H9 (cell line): ENCODE measurements around the gene DCAF5. TPM values are rescaled to one million over a fixed set of nuclear protein-coding genes. Genes with fewer than 3 reads are reported as not detected.

ENCODE experiments used
- DNase-seq: peaks from one replicate; pipeline ENCODE4 v3.0.0-alpha.2; 2017
- H2AFZ ChIP-seq: one replicate; pipeline ENCODE4 v1.6.1; 2013; ENCODE audit warnings: mild to moderate bottlenecking, low read length, control low read depth, moderate library complexity
- H2AK5ac ChIP-seq: 2 replicates; pipeline ENCODE4 v1.6.1; 2013; ENCODE audit warnings: low read length, control low read depth, mixed read lengths; ENCODE audit not compliant: insufficient read length
- H2BK120ac ChIP-seq: one replicate; pipeline ENCODE4 v1.6.1; 2013; ENCODE audit warnings: low read depth, mild to moderate bottlenecking, low read length, control low read depth, inconsistent platforms; ENCODE audit not compliant: poor library complexity, severe bottlenecking
- H2BK12ac ChIP-seq: 2 replicates; pipeline ENCODE4 v1.6.1; 2013; ENCODE audit warnings: low read length, control low read depth, mixed read lengths, low read depth; ENCODE audit not compliant: insufficient read length
- H2BK15ac ChIP-seq: 2 replicates; pipeline ENCODE4 v1.6.1; 2013; ENCODE audit warnings: low read depth, low read length, control low read depth
- H2BK20ac ChIP-seq: one replicate; pipeline ENCODE4 v1.6.1; 2013; ENCODE audit warnings: low read depth, mild to moderate bottlenecking, low read length, control low read depth, inconsistent platforms; ENCODE audit not compliant: poor library complexity, severe bottlenecking
- H2BK5ac ChIP-seq: 2 replicates; pipeline ENCODE4 v1.6.1; 2013; ENCODE audit warnings: low read length, control low read depth, mixed read lengths; ENCODE audit not compliant: insufficient read length
- H3K14ac ChIP-seq: 2 replicates; pipeline ENCODE4 v1.6.1; 2013; ENCODE audit warnings: low read length, control low read depth; ENCODE audit not compliant: insufficient read depth
- H3K18ac ChIP-seq: 2 replicates; pipeline ENCODE4 v1.6.1; 2013; ENCODE audit warnings: low read depth, mild to moderate bottlenecking, mixed read lengths, low read length, control low read depth; ENCODE audit not compliant: insufficient read length
- H3K23ac ChIP-seq: 2 replicates; pipeline ENCODE4 v1.6.1; 2013; ENCODE audit warnings: low read length, control low read depth, mixed read lengths, low read depth; ENCODE audit not compliant: insufficient read length
- H3K23me2 ChIP-seq: 2 replicates; pipeline ENCODE4 v1.6.1; 2013; ENCODE audit warnings: low read depth, mild to moderate bottlenecking, mixed read lengths, low read length, control low read depth; ENCODE audit not compliant: insufficient read length, poor library complexity, severe bottlenecking
- H3K27ac ChIP-seq: 2 replicates; pipeline ENCODE4 v1.5.1; 2013; ENCODE audit warnings: low read length, control low read depth, mixed read lengths, low read depth; ENCODE audit not compliant: insufficient read length
- H3K27me3 ChIP-seq: 2 replicates; pipeline ENCODE4 v1.6.1; 2013; ENCODE audit warnings: low read length, control low read depth, inconsistent platforms; ENCODE audit not compliant: insufficient read depth
- H3K4ac ChIP-seq: 2 replicates; pipeline ENCODE4 v1.6.1; 2013; ENCODE audit warnings: low read depth, mild to moderate bottlenecking, control low read depth, inconsistent platforms, low read length, moderate library complexity
- H3K4me1 ChIP-seq: 2 replicates; pipeline ENCODE4 v1.6.1; 2013; ENCODE audit warnings: low read length, control low read depth, inconsistent platforms; ENCODE audit not compliant: insufficient read depth
- H3K4me2 ChIP-seq: 2 replicates; pipeline ENCODE4 v1.6.1; 2013; ENCODE audit warnings: low read length, control low read depth, mixed read lengths; ENCODE audit not compliant: insufficient read length, insufficient read depth
- H3K56ac ChIP-seq: 2 replicates; pipeline ENCODE4 v1.6.1; 2013; ENCODE audit warnings: low read depth, mild to moderate bottlenecking, mixed read lengths, low read length, control low read depth; ENCODE audit not compliant: insufficient read length
- H3K79me1 ChIP-seq: 2 replicates; pipeline ENCODE4 v1.6.1; 2013; ENCODE audit warnings: low read depth, mild to moderate bottlenecking, moderate library complexity, low read length, control low read depth, inconsistent platforms; ENCODE audit not compliant: insufficient read depth, poor library complexity, severe bottlenecking
- H3K79me2 ChIP-seq: 2 replicates; pipeline ENCODE4 v1.6.1; 2013; ENCODE audit warnings: low read length, control low read depth, inconsistent platforms; ENCODE audit not compliant: insufficient read depth
- H3K9ac ChIP-seq: 2 replicates; pipeline ENCODE4 v1.6.1; 2013; ENCODE audit warnings: low read length, control low read depth, mixed read lengths; ENCODE audit not compliant: insufficient read length; ENCODE audit errors: extremely low read depth
- H3K9me3 ChIP-seq: one replicate; pipeline ENCODE4 v1.6.1; 2013; ENCODE audit warnings: low read depth, low read length, inconsistent platforms; ENCODE audit not compliant: control insufficient read depth
- H3T11ph ChIP-seq: one replicate; pipeline ENCODE4 v1.6.1; 2013; ENCODE audit warnings: mild to moderate bottlenecking, low read length, control low read depth, inconsistent platforms
- H4K20me1 ChIP-seq: one replicate; pipeline ENCODE4 v1.6.1; 2013; ENCODE audit not compliant: control insufficient read depth, insufficient read length, insufficient read depth
- H4K5ac ChIP-seq: 2 replicates; pipeline ENCODE4 v1.6.1; 2013; ENCODE audit warnings: low read depth, mild to moderate bottlenecking, mixed read lengths, low read length, control low read depth; ENCODE audit not compliant: insufficient read length
- H4K8ac ChIP-seq: replicated peaks from 2 replicates; pipeline ENCODE4 v1.6.1; 2013; ENCODE audit warnings: low read length, control low read depth, mixed read lengths, low read depth; ENCODE audit not compliant: insufficient read length
- H4K91ac ChIP-seq: 2 replicates; pipeline ENCODE4 v1.6.1; 2013; ENCODE audit warnings: low read depth, mild to moderate bottlenecking, moderate library complexity, mixed read lengths, low read length, control low read depth; ENCODE audit not compliant: insufficient read length
- H3K27ac Mint-ChIP-seq, 3 experiments: 2 replicates in 2 of 3; 3 replicates in 1 of 3; pipeline ENCODE4 v1.8.0; 2020 to 2021; ENCODE audit warnings: mixed read lengths in 3 of 3, mild to moderate bottlenecking in 1 of 3, moderate library complexity in 1 of 3
- H3K27me3 Mint-ChIP-seq: 2 replicates; pipeline ENCODE4 v1.8.0; 2021; ENCODE audit warnings: low read depth, mild to moderate bottlenecking, moderate library complexity, mixed read lengths
- H3K36me3 Mint-ChIP-seq, 3 experiments: 2 replicates in 2 of 3; 3 replicates in 1 of 3; pipeline ENCODE4 v1.8.0; 2020 to 2021; ENCODE audit warnings: low read depth in 3 of 3, mixed read lengths in 3 of 3; ENCODE audit not compliant: insufficient read depth in 1 of 3
- H3K4me1 Mint-ChIP-seq, 2 experiments: 2 replicates each; pipeline ENCODE4 v1.8.0; 2020; ENCODE audit warnings: mixed read lengths in 2 of 2
- H3K4me3 Mint-ChIP-seq, 2 experiments: 2 replicates in 1 of 2; 3 replicates in 1 of 2; pipeline ENCODE4 v1.8.0; 2020 to 2021; ENCODE audit warnings: mild to moderate bottlenecking in 2 of 2, mixed read lengths in 2 of 2, moderate library complexity in 1 of 2
- H3K9me3 Mint-ChIP-seq, 2 experiments: 2 replicates in 1 of 2; 3 replicates in 1 of 2; pipeline ENCODE4 v1.8.0; 2020; ENCODE audit warnings: mild to moderate bottlenecking in 2 of 2, mixed read lengths in 2 of 2, moderate library complexity in 1 of 2
- CTCF ChIP-seq: fragments of 200-600 bp; sonication (generic); conservative IDR thresholded peaks from 3 replicates; pipeline ENCODE4 v1.8.0; 2021; ENCODE audit warnings: antibody characterized with exemption, mild to moderate bottlenecking
- WGBS: extraction: QIAGEN DNeasy Blood & Tissue Kit; methylation state at CpG from one replicate; pipeline ENCODE4 v1.1.7; 2013; ENCODE audit warnings: missing lambda C conversion rate, low lambda C conversion rate, mixed read lengths; ENCODE audit not compliant: insufficient read length; ENCODE audit errors: extremely low coverage; 5-methylcytosine and 5-hydroxymethylcytosine counted together
- total RNA-seq: library from RNA; stranded (reverse); gene quantifications from 2 replicates; pipeline ENCODE4 v1.2.1, GENCODE V29; 2021

DCAF5 gene
- total RNA-seq, 1 experiment from 2014 or later = 31.4 TPM

GRCh38 chr14:69004731-69005431, 148.0 kb downstream of the DCAF5 start:
- Histone ChIP-seq H4K8ac (no peak overlapping the region), H4K5ac (no peak overlapping the region), H2BK120ac (no peak overlapping the region), H2BK12ac (no peak overlapping the region), H2AK5ac (no peak overlapping the region), H4K91ac (no peak overlapping the region), H3K9ac (no peak overlapping the region), H3K27me3 (no peaks in the 10 kb centered on the region), H3K79me1 (no peaks in the 10 kb centered on the region), H3K56ac (no peak overlapping the region), H3K14ac (no peak overlapping the region), H3K23ac (no peak overlapping the region), H3K79me2 (no peaks in the 10 kb centered on the region), H3K4me2 (no peak overlapping the region), H2BK5ac (no peak overlapping the region), H3K23me2 (no peaks in the 10 kb centered on the region), H3T11ph (no peak overlapping the region), H3K27ac (no peak overlapping the region), H3K9me3 (no peaks in the 10 kb centered on the region), H3K4ac (no peak overlapping the region), H2BK20ac (no peak overlapping the region), H2AFZ (no peak overlapping the region), H4K20me1 (no peaks in the 10 kb centered on the region), H3K4me1 (peaks cover 1% of the 10 kb centered on the region; the same call in 1 of the 2 replicates), H3K18ac (no peak overlapping the region), H2BK15ac (no peak overlapping the region)
- H3K27ac Mint-ChIP-seq = peak overlapping the region in 1 of 3 experiments; percentile 59; a peak in 1 of 7 replicates
- H3K4me3 Mint-ChIP-seq = peak overlapping the region in 1 of 2 experiments; percentile 59; a peak in 1 of 5 replicates
- H3K36me3 Mint-ChIP-seq = no peaks in the 10 kb centered on the region; a peak in 1 of 7 replicates
- H3K4me1 Mint-ChIP-seq = peaks cover 19 to 21% of the 10 kb centered on the region in 2 experiments
- no peak for TF ChIP-seq CTCF
- H3K9me3 Mint-ChIP-seq = no peaks in the 10 kb centered on the region
- WGBS = no CpG with 5 or more reads among the region's 7 CpGs
- H3K27me3 Mint-ChIP-seq = peaks cover 2% of the 10 kb centered on the region; the same call in 1 of the 2 replicates
- no peak for DNase-seq
